GM06990 (cell line): ENCODE measurements around the gene AKIP1.

ENCODE experiments used
- DNase-seq: peaks from one replicate; pipeline ENCODE4 v3.0.0-alpha.2; 2011; ENCODE audit not compliant: insufficient read length; ENCODE audit errors: extremely low read depth
- H3K27me3 ChIP-seq: replicated peaks from 2 replicates; pipeline ENCODE4 v1.6.0; 2011; ENCODE audit warnings: low read length; ENCODE audit not compliant: control insufficient read depth, insufficient read depth
- H3K36me3 ChIP-seq: 2 replicates; pipeline ENCODE4 v1.5.1; 2011; ENCODE audit warnings: low read length; ENCODE audit not compliant: control insufficient read depth, insufficient read depth
- H3K4me3 ChIP-seq: replicated peaks from 2 replicates; pipeline ENCODE4 v1.5.1; 2011; ENCODE audit warnings: low read depth, mild to moderate bottlenecking, control low read depth, low read length
- TF ChIP-seq, protein P1 (sequence below): IDR thresholded peaks from 2 replicates; pipeline ENCODE4 v1.5.1; 2011; ENCODE audit warnings: low read length, control low read depth, mild to moderate bottlenecking, inconsistent platforms; ENCODE audit not compliant: insufficient read depth, poor library complexity, severe bottlenecking

The AKIP1 gene

GRCh38 chr11:8941341-8942103 lies 30.5 kb downstream of the AKIP1 start:
- Histone ChIP-seq H3K36me3 (no peaks in the 10 kb centered on the region), H3K4me3 (no peak overlapping the region), H3K27me3 (no peaks in the 10 kb centered on the region; the same call in 1 of the 2 replicates)
- no peak for DNase-seq
- TF ChIP-seq, protein P1, sequence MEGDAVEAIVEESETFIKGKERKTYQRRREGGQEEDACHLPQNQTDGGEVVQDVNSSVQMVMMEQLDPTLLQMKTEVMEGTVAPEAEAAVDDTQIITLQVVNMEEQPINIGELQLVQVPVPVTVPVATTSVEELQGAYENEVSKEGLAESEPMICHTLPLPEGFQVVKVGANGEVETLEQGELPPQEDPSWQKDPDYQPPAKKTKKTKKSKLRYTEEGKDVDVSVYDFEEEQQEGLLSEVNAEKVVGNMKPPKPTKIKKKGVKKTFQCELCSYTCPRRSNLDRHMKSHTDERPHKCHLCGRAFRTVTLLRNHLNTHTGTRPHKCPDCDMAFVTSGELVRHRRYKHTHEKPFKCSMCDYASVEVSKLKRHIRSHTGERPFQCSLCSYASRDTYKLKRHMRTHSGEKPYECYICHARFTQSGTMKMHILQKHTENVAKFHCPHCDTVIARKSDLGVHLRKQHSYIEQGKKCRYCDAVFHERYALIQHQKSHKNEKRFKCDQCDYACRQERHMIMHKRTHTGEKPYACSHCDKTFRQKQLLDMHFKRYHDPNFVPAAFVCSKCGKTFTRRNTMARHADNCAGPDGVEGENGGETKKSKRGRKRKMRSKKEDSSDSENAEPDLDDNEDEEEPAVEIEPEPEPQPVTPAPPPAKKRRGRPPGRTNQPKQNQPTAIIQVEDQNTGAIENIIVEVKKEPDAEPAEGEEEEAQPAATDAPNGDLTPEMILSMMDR = no peak

DNA sequence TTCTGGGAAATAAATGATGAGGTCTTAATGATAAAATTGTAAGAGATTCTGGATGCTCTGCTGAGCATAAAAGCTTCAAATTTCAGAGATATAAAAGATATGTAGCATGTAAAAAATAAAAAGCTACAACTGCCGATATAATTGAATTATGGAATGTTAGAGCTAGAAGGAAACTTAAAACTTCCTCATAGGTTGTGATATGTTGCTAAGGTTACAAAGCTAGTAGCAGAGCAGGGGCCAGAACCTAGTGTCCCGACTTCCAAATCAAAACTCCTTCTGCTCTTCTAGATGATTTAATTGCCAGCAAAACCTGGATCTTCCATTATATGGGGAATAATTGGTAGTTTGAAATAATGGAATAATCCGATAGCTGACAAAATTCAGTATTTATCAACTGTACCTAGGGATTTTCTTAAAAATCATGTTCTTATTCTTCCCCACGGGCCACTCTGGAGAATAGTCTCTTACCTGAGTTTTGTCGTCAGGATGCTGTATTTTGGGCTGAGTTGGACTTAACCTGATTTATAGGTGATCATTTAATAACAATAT lies 31.6 kb downstream of the AKIP1 start, which contains the start of gene ASCL3:
Gene ASCL3, minus strand, starts transcription at position 499 of the 549 bp plus-strand sequence. CDS start 4,855 bp downstream, outside the sequence.
- Histone ChIP-seq H3K36me3 (peaks cover 2% of the 10 kb centered on the region; the same call in 1 of the 2 replicates), H3K4me3 (no peak within 1 kb of the TSS), H3K27me3 (no peaks in the 10 kb centered on the region; the same call in 1 of the 2 replicates)
- no peak for DNase-seq
- TF ChIP-seq, protein P1 = no peak

DNA sequence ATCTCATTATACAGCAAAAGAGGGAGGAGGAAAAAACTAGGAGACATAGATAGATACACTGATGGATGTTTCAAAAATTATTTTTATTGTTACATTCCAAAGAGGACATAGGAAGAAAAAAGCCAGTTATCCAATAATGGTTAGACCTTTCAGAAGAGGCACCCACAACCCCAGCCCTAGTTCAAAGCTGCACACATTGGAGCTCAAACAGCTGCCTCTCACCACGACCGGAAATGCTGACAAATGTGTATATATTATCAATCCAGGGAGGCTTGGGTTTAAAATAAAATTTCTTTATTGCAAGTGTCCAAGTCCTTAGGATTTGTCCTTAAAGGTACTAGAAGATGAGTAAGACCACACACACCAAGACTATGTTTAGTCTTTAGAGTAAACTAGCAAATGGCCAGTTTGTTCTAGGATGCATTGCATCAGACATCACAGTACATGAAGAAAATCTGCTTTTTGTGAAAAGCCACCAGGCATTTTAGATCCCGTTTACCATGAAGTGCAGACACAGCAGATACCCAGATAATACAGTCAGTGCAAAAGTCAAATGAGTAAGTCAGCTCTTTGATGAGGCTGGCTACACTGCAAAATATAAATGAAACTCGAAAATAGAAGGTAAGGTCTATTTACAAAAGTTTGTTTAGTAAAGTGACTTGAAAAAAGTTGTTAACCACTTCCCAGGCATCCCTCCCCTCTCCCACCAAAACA lies 36.4 kb downstream of the AKIP1 start:
- Histone ChIP-seq H3K36me3 (peaks cover 4% of the 10 kb centered on the region), H3K27me3 (no peaks in the 10 kb centered on the region), H3K4me3 (no peak overlapping the region)
- no peak for DNase-seq
- TF ChIP-seq, protein P1 = no peak

DNA sequence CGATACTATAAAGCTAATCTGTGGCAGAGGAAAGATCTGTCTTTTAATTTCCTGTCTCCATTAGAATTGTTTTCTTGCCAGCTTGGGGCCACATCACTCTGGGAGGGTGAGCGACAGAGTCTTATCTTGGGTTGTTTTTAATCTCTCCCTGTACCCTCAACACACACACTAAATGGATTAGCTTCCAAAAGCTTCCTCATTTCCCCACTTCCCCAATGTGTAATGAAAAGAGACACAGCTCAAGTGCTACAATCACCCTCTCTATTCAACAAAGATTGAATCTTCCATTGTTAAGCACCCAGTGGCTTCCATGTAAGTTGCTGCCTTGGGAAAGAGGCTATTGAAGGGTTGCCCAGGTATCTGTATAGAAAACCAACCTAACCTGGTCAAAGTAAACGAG lies 37.9 kb downstream of the AKIP1 start:
- H3K36me3 ChIP-seq = peaks cover 4% of the 10 kb centered on the region
- no peak overlapping the region for H3K4me3 ChIP-seq
- DNase-seq = no peak
- H3K27me3 ChIP-seq = no peaks in the 10 kb centered on the region
- TF ChIP-seq, protein P1 = no peak

- no peak for DNase-seq
- Histone ChIP-seq H3K36me3 (peaks cover 2% of the 10 kb centered on the region; the same call in 1 of the 2 replicates), H3K27me3 (no peaks in the 10 kb centered on the region), H3K4me3 (no peak overlapping the region)
- TF ChIP-seq, protein P1 = no peak
Observed at GRCh38 chr11:8956860-8957259, 45.9 kb downstream of the AKIP1 start.
